ENCODE data around the gene RALGPS1.

The RALGPS1 gene

DNA sequence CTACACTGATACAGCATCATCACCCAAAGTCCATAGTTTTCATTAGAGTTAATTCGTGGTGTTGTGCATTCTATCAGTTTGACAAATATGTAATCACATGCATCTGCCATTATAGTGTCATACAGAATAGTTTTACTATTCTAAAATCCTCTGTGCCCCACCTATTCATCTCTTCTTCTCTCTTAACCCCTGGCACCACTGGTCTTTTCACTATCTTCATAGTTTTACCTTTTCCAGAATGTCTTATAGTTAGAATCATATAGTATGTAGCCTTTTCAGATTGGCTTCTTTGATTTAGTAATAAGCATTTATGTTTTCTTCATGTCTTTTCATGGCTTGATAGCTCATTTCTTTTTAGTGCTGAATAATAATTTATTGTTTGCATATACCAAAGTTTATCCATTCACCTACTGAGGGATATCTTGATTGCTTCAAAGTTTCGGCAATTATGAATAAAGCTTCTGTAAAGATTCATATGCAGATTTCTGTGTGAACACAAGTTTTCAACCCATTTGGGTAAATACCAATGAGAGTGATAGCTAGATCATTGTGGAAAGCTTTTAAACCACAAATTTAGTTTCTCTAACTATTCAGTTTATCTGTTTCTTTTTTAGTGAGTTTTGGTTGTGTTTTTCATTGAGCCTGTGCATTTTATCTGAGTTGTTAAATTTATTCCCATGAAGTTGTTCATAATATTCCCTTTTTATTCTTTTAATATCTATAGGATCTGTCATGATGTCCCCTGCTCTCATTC, 84.9 kb downstream of the RALGPS1 start (continued):
- TF ChIP-seq, protein P1, sequence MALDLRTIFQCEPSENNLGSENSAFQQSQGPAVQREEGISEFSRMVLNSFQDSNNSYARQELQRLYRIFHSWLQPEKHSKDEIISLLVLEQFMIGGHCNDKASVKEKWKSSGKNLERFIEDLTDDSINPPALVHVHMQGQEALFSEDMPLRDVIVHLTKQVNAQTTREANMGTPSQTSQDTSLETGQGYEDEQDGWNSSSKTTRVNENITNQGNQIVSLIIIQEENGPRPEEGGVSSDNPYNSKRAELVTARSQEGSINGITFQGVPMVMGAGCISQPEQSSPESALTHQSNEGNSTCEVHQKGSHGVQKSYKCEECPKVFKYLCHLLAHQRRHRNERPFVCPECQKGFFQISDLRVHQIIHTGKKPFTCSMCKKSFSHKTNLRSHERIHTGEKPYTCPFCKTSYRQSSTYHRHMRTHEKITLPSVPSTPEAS (tag by site-specific recombination; IDR thresholded peaks at IDR 0.05): no peak
- TF ChIP-seq, protein P2, sequence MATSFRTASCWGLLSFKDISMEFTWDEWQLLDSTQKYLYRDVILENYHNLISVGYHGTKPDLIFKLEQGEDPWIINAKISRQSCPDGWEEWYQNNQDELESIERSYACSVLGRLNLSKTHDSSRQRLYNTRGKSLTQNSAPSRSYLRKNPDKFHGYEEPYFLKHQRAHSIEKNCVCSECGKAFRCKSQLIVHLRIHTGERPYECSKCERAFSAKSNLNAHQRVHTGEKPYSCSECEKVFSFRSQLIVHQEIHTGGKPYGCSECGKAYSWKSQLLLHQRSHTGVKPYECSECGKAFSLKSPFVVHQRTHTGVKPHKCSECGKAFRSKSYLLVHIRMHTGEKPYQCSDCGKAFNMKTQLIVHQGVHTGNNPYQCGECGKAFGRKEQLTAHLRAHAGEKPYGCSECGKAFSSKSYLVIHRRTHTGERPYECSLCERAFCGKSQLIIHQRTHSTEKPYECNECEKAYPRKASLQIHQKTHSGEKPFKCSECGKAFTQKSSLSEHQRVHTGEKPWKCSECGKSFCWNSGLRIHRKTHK (tag by site-specific recombination; IDR thresholded peaks at IDR 0.05): no peak

DNA sequence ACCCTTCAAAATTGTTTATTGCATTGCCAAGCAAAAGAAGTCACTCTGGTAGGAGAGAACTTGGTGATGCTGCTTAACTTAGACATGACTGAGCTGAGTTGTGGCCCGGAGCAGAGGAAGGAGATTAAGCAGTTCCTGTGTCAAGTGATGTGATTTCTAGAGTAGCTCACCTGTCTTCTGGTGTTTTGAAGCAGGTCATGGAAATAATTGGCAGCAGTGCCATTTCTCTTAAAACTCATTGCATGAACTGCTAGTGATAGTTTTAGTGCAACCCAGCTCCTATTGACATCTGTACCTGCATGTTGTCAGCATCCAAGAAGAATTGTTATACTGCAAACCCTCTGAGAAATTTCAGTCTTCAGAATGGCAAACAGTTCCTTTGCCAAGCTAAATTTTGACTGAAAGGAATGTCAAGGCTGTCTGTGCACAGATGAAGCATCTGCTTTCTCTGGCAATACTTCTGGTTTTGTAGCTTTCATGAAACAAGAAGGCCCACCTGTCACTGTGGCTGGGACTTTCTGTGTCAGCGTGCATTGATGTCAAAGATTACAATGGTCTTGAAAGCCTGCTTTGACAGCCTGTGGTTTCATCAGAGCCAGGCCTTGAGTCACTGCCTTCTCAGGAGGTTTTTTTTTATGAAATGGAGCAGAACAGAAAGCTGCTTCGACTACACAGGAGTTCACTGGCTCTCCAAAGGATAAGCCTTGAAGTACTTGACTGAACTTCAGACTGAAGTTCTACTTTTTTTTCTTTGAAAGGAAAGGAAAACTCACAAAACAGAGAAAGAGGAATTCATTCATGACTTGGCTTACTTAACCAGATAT, 90.6 kb downstream of the RALGPS1 start:
- no peak overlapping the region for H3K27ac ChIP-seq (ENCODE audit: extremely low read depth, low read depth, low read length)
- no peak overlapping the region for H3K4me3 ChIP-seq (ENCODE audit: low read depth, low read length)
- ChIA-PET CTCF (interaction anchor here (0.5 to 0.7 kb wide), 2 partner anchors 14 to 39 kb away, joined by 3 read pairs; no protein-coding TSS in a partner anchor), POLR2A (no interaction called here)
- H3K9me3 ChIP-seq (ENCODE audit: control insufficient read depth, insufficient read depth, low read depth, low read length): no peaks in the 10 kb centered on the region
- H3K36me3 ChIP-seq (ENCODE audit: control insufficient read depth in 2 of 2, insufficient read depth in 1 of 2, low read length in 2 of 2): no peaks in the 10 kb centered on the region
- TF ChIP-seq, protein P3, sequence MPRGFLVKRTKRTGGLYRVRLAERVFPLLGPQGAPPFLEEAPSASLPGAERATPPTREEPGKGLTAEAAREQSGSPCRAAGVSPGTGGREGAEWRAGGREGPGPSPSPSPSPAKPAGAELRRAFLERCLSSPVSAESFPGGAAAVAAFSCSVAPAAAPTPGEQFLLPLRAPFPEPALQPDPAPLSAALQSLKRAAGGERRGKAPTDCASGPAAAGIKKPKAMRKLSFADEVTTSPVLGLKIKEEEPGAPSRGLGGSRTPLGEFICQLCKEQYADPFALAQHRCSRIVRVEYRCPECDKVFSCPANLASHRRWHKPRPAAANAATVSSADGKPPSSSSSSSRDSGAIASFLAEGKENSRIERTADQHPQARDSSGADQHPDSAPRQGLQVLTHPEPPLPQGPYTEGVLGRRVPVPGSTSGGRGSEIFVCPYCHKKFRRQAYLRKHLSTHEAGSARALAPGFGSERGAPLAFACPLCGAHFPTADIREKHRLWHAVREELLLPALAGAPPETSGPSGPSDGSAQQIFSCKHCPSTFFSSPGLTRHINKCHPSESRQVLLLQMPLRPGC (tag by site-specific recombination; IDR thresholded peaks at IDR 0.05): no peak
- TF ChIP-seq ZNF23 (tag by site-specific recombination; IDR thresholded peaks at IDR 0.05; ENCODE audit: borderline replicate concordance) (no peak), PRDM1 (tag by site-specific recombination; IDR thresholded peaks at IDR 0.05) (no peak), ZNF174 (tag by site-specific recombination; IDR thresholded peaks at IDR 0.05) (no peak), ZNF114 (tag by site-specific recombination; IDR thresholded peaks at IDR 0.05) (no peak), ZNF266 (tag by site-specific recombination; IDR thresholded peaks at IDR 0.05; ENCODE audit: low read depth) (no peak), TCF7L2 (IDR thresholded peaks at IDR 0.05; ENCODE audit: borderline replicate concordance, low read depth, low read length) (no peak)
- TF ChIP-seq, protein P4, sequence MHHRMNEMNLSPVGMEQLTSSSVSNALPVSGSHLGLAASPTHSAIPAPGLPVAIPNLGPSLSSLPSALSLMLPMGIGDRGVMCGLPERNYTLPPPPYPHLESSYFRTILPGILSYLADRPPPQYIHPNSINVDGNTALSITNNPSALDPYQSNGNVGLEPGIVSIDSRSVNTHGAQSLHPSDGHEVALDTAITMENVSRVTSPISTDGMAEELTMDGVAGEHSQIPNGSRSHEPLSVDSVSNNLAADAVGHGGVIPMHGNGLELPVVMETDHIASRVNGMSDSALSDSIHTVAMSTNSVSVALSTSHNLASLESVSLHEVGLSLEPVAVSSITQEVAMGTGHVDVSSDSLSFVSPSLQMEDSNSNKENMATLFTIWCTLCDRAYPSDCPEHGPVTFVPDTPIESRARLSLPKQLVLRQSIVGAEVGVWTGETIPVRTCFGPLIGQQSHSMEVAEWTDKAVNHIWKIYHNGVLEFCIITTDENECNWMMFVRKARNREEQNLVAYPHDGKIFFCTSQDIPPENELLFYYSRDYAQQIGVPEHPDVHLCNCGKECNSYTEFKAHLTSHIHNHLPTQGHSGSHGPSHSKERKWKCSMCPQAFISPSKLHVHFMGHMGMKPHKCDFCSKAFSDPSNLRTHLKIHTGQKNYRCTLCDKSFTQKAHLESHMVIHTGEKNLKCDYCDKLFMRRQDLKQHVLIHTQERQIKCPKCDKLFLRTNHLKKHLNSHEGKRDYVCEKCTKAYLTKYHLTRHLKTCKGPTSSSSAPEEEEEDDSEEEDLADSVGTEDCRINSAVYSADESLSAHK (tag by site-specific recombination; IDR thresholded peaks at IDR 0.05): no peak
- TF ChIP-seq, protein P5, sequence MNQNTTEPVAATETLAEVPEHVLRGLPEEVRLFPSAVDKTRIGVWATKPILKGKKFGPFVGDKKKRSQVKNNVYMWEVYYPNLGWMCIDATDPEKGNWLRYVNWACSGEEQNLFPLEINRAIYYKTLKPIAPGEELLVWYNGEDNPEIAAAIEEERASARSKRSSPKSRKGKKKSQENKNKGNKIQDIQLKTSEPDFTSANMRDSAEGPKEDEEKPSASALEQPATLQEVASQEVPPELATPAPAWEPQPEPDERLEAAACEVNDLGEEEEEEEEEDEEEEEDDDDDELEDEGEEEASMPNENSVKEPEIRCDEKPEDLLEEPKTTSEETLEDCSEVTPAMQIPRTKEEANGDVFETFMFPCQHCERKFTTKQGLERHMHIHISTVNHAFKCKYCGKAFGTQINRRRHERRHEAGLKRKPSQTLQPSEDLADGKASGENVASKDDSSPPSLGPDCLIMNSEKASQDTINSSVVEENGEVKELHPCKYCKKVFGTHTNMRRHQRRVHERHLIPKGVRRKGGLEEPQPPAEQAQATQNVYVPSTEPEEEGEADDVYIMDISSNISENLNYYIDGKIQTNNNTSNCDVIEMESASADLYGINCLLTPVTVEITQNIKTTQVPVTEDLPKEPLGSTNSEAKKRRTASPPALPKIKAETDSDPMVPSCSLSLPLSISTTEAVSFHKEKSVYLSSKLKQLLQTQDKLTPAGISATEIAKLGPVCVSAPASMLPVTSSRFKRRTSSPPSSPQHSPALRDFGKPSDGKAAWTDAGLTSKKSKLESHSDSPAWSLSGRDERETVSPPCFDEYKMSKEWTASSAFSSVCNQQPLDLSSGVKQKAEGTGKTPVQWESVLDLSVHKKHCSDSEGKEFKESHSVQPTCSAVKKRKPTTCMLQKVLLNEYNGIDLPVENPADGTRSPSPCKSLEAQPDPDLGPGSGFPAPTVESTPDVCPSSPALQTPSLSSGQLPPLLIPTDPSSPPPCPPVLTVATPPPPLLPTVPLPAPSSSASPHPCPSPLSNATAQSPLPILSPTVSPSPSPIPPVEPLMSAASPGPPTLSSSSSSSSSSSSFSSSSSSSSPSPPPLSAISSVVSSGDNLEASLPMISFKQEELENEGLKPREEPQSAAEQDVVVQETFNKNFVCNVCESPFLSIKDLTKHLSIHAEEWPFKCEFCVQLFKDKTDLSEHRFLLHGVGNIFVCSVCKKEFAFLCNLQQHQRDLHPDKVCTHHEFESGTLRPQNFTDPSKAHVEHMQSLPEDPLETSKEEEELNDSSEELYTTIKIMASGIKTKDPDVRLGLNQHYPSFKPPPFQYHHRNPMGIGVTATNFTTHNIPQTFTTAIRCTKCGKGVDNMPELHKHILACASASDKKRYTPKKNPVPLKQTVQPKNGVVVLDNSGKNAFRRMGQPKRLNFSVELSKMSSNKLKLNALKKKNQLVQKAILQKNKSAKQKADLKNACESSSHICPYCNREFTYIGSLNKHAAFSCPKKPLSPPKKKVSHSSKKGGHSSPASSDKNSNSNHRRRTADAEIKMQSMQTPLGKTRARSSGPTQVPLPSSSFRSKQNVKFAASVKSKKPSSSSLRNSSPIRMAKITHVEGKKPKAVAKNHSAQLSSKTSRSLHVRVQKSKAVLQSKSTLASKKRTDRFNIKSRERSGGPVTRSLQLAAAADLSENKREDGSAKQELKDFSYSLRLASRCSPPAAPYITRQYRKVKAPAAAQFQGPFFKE (tag by site-specific recombination; IDR thresholded peaks at IDR 0.05; ENCODE audit: borderline replicate concordance): no peak
- TF ChIP-seq, protein P6, sequence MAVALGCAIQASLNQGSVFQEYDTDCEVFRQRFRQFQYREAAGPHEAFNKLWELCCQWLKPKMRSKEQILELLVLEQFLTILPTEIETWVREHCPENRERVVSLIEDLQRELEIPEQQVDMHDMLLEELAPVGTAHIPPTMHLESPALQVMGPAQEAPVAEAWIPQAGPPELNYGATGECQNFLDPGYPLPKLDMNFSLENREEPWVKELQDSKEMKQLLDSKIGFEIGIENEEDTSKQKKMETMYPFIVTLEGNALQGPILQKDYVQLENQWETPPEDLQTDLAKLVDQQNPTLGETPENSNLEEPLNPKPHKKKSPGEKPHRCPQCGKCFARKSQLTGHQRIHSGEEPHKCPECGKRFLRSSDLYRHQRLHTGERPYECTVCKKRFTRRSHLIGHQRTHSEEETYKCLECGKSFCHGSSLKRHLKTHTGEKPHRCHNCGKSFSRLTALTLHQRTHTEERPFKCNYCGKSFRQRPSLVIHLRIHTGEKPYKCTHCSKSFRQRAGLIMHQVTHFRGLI (tag by site-specific recombination; IDR thresholded peaks at IDR 0.05): no peak
- TF ChIP-seq, protein P7, sequence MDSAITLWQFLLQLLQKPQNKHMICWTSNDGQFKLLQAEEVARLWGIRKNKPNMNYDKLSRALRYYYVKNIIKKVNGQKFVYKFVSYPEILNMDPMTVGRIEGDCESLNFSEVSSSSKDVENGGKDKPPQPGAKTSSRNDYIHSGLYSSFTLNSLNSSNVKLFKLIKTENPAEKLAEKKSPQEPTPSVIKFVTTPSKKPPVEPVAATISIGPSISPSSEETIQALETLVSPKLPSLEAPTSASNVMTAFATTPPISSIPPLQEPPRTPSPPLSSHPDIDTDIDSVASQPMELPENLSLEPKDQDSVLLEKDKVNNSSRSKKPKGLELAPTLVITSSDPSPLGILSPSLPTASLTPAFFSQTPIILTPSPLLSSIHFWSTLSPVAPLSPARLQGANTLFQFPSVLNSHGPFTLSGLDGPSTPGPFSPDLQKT (IDR thresholded peaks at IDR 0.05; ENCODE audit: borderline replicate concordance, low read depth, low read length): no peak
- TF ChIP-seq, protein P8, sequence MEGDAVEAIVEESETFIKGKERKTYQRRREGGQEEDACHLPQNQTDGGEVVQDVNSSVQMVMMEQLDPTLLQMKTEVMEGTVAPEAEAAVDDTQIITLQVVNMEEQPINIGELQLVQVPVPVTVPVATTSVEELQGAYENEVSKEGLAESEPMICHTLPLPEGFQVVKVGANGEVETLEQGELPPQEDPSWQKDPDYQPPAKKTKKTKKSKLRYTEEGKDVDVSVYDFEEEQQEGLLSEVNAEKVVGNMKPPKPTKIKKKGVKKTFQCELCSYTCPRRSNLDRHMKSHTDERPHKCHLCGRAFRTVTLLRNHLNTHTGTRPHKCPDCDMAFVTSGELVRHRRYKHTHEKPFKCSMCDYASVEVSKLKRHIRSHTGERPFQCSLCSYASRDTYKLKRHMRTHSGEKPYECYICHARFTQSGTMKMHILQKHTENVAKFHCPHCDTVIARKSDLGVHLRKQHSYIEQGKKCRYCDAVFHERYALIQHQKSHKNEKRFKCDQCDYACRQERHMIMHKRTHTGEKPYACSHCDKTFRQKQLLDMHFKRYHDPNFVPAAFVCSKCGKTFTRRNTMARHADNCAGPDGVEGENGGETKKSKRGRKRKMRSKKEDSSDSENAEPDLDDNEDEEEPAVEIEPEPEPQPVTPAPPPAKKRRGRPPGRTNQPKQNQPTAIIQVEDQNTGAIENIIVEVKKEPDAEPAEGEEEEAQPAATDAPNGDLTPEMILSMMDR (tag by site-specific recombination; IDR thresholded peaks at IDR 0.05): no peak
- H3K4me1 ChIP-seq (ENCODE audit: control insufficient read depth, insufficient read depth, low read length): no peaks in the 10 kb centered on the region
